ENCODE measurements around the gene RNGTT.

Gene RNGTT

GRCh38 chr6:88989215-88989614 lies 25.8 kb upstream of the RNGTT start:
- TF ChIP-seq USF1 (IDR thresholded peaks at IDR 0.05) (no peak), NFIC (IDR thresholded peaks at IDR 0.05) (no peak), MAX (IDR thresholded peaks at IDR 0.05) (no peak), TEAD4 (IDR thresholded peaks at IDR 0.05) (no peak), REST (IDR thresholded peaks at IDR 0.05; ENCODE audit: low read depth) (no peak), EP300 (IDR thresholded peaks at IDR 0.05; ENCODE audit: borderline replicate concordance) (no peak), TAF1 (IDR thresholded peaks at IDR 0.05; ENCODE audit: low read depth) (no peak), TCF12 (IDR thresholded peaks at IDR 0.05; ENCODE audit: low read depth) (no peak), CREB1 (IDR thresholded peaks at IDR 0.05; ENCODE audit: low read depth) (no peak)

- TF ChIP-seq RAD21 (IDR thresholded peaks at IDR 0.05; ENCODE audit: low read depth) (no peak), CREB1 (IDR thresholded peaks at IDR 0.05; ENCODE audit: low read depth) (no peak), TEAD4 (IDR thresholded peaks at IDR 0.05) (no peak), EGR1 (IDR thresholded peaks at IDR 0.05) (no peak), USF1 (IDR thresholded peaks at IDR 0.05) (no peak)
Measured at GRCh38 chr6:88987922-88988321, 24.5 kb upstream of the RNGTT start.

- no peak for TF ChIP-seq EP300 (IDR thresholded peaks at IDR 0.05; ENCODE audit: borderline replicate concordance)
- no peak for TF ChIP-seq RAD21 (IDR thresholded peaks at IDR 0.05; ENCODE audit: low read depth)
- TF ChIP-seq CREB1 (IDR thresholded peaks at IDR 0.05; ENCODE audit: low read depth), result no peak
- no peak for TF ChIP-seq CEBPB (IDR thresholded peaks at IDR 0.05)
- no peak for TF ChIP-seq TCF12 (IDR thresholded peaks at IDR 0.05; ENCODE audit: low read depth)
- no peak for TF ChIP-seq USF1 (IDR thresholded peaks at IDR 0.05)
- TF ChIP-seq NFIC (IDR thresholded peaks at IDR 0.05), result no peak
- no peak for TF ChIP-seq TAF1 (IDR thresholded peaks at IDR 0.05; ENCODE audit: low read depth)
- TF ChIP-seq MAX (IDR thresholded peaks at IDR 0.05), result no peak
- TF ChIP-seq TEAD4 (IDR thresholded peaks at IDR 0.05), result no peak
- TF ChIP-seq REST (IDR thresholded peaks at IDR 0.05; ENCODE audit: low read depth), result no peak
Measured at GRCh38 chr6:88985901-88986300, 22.5 kb upstream of the RNGTT start.

- no peak for TF ChIP-seq CREB1 (IDR thresholded peaks at IDR 0.05; ENCODE audit: low read depth)
- no peak for TF ChIP-seq FOXM1 (IDR thresholded peaks at IDR 0.05; ENCODE audit: borderline replicate concordance, low read depth)
- no peak for TF ChIP-seq NFIC (IDR thresholded peaks at IDR 0.05)
- TF ChIP-seq TCF12 (IDR thresholded peaks at IDR 0.05; ENCODE audit: low read depth), result no peak
- TF ChIP-seq TAF1 (IDR thresholded peaks at IDR 0.05; ENCODE audit: low read depth), result no peak
- TF ChIP-seq CEBPB (IDR thresholded peaks at IDR 0.05), result no peak
- no peak for TF ChIP-seq TEAD4 (IDR thresholded peaks at IDR 0.05)
- TF ChIP-seq EP300 (IDR thresholded peaks at IDR 0.05; ENCODE audit: borderline replicate concordance), result no peak
Measured at GRCh38 chr6:88984606-88985005, 21.2 kb upstream of the RNGTT start.

- no peak for TF ChIP-seq REST (IDR thresholded peaks at IDR 0.05; ENCODE audit: low read depth)
- no peak for TF ChIP-seq TEAD4 (IDR thresholded peaks at IDR 0.05)
- TF ChIP-seq NFIC (IDR thresholded peaks at IDR 0.05), result no peak
- TF ChIP-seq EGR1 (IDR thresholded peaks at IDR 0.05), result no peak
- no peak for TF ChIP-seq FOXM1 (IDR thresholded peaks at IDR 0.05; ENCODE audit: borderline replicate concordance, low read depth)
- no peak for TF ChIP-seq CREB1 (IDR thresholded peaks at IDR 0.05; ENCODE audit: low read depth)
- TF ChIP-seq RAD21 (IDR thresholded peaks at IDR 0.05; ENCODE audit: low read depth), result no peak
- no peak for TF ChIP-seq CEBPB (IDR thresholded peaks at IDR 0.05)
- TF ChIP-seq USF1 (IDR thresholded peaks at IDR 0.05), result no peak
- TF ChIP-seq TAF1 (IDR thresholded peaks at IDR 0.05; ENCODE audit: low read depth), result no peak
- TF ChIP-seq ZBTB7A (IDR thresholded peaks at IDR 0.05; ENCODE audit: low read depth), result no peak
- no peak for TF ChIP-seq TCF12 (IDR thresholded peaks at IDR 0.05; ENCODE audit: low read depth)
- no peak for TF ChIP-seq MAX (IDR thresholded peaks at IDR 0.05)
- no peak for TF ChIP-seq YY1 (IDR thresholded peaks at IDR 0.05; ENCODE audit: low read depth)
- TF ChIP-seq EP300 (IDR thresholded peaks at IDR 0.05; ENCODE audit: borderline replicate concordance), result no peak
Measured at GRCh38 chr6:88984152-88984551, 20.7 kb upstream of the RNGTT start.

All from Ishikawa (cell line).